HG03139 (cell line): ENCODE data around the gene ARHGEF12.

ENCODE experiments used
- ATAC-seq: cut with Tn5 transposase; IDR thresholded peaks from one replicate; pipeline ENCODE4 v1.9.1; 2021; ENCODE audit not compliant: unreplicated experiment

The ARHGEF12 gene

GRCh38 chr11:120335908-120336640 lies at the start of gene ARHGEF12:
Gene ARHGEF12, plus strand, starts transcription at chr11:120336413. Its CDS starts 831 bp downstream, at chr11:120337244.
- ATAC-seq: peak; percentile 41

GRCh38 chr11:120288021-120288420 lies 48.2 kb upstream of the ARHGEF12 start:
- ATAC-seq: no peak

- ATAC-seq: no peak
Measured at GRCh38 chr11:120289426-120289825, 46.8 kb upstream of the ARHGEF12 start.

- ATAC-seq: no peak
Measured at GRCh38 chr11:120290956-120291355, 45.3 kb upstream of the ARHGEF12 start.

GRCh38 chr11:120293038-120293800 lies 43.0 kb upstream of the ARHGEF12 start:
- ATAC-seq: no peak

- no peak for ATAC-seq
Measured at GRCh38 chr11:120294096-120294495, 42.1 kb upstream of the ARHGEF12 start.

GRCh38 chr11:120295099-120295498 lies 41.1 kb upstream of the ARHGEF12 start:
- no peak for ATAC-seq

- no peak for ATAC-seq
Measured at GRCh38 chr11:120296554-120296953, 39.7 kb upstream of the ARHGEF12 start.

- ATAC-seq: no peak
Measured at GRCh38 chr11:120298461-120298860, 37.8 kb upstream of the ARHGEF12 start.

GRCh38 chr11:120302001-120302805 lies 34.0 kb upstream of the ARHGEF12 start:
- no peak for ATAC-seq

GRCh38 chr11:120303004-120303637 lies 33.1 kb upstream of the ARHGEF12 start:
- ATAC-seq: peak; percentile 66

- ATAC-seq: no peak
Measured at GRCh38 chr11:120304526-120304925, 31.7 kb upstream of the ARHGEF12 start.

GRCh38 chr11:120305286-120305685 lies 30.9 kb upstream of the ARHGEF12 start:
- ATAC-seq: no peak

GRCh38 chr11:120306519-120307242 lies 29.5 kb upstream of the ARHGEF12 start:
- ATAC-seq: no peak

- ATAC-seq: no peak
Measured at GRCh38 chr11:120307476-120307875, 28.7 kb upstream of the ARHGEF12 start.

- no peak for ATAC-seq
Measured at GRCh38 chr11:120308081-120308480, 28.1 kb upstream of the ARHGEF12 start.

- ATAC-seq: no peak
Measured at GRCh38 chr11:120310870-120311269, 25.3 kb upstream of the ARHGEF12 start.

GRCh38 chr11:120314861-120315260 lies 21.4 kb upstream of the ARHGEF12 start:
- ATAC-seq: no peak

- ATAC-seq: no peak
Measured at GRCh38 chr11:120316880-120317688, 19.1 kb upstream of the ARHGEF12 start.
